ENCODE results near the gene TGM6. TPM values are rescaled to one million over a fixed set of nuclear protein-coding genes. Genes with fewer than 3 reads are reported as not detected.

TGM6 gene
- total RNA-seq, 1 experiment from 2014 or later: not detected

- no peak overlapping the region for H3K4me3 Mint-ChIP-seq (ENCODE audit: low read depth, unreplicated experiment)
- H3K27ac Mint-ChIP-seq (ENCODE audit: unreplicated experiment): no peak overlapping the region
- H3K4me1 Mint-ChIP-seq (ENCODE audit: low read depth, unreplicated experiment): no peaks in the 10 kb centered on the region
- intact Hi-C loops (cut with micrococcal nuclease; ENCODE audit: unreplicated experiment): no loop called here
- no peaks in the 10 kb centered on the region for H3K36me3 Mint-ChIP-seq (ENCODE audit: insufficient read depth, unreplicated experiment)
- CTCF ChIA-PET: no interaction called here
- no peak for DNase-seq
- no peaks in the 10 kb centered on the region for H3K9me3 Mint-ChIP-seq (ENCODE audit: low read depth, unreplicated experiment)
- BruUV-seq (replicated peaks): no TSS peak
- TF ChIP-seq CTCF (IDR thresholded peaks at IDR 0.05; ENCODE audit: unreplicated experiment): no peak
- H3K27me3 Mint-ChIP-seq (ENCODE audit: unreplicated experiment): peaks cover 35% of the 10 kb centered on the region
Measured at GRCh38 chr20:2395136-2395535, 14.4 kb downstream of the TGM6 start.

- H3K27ac Mint-ChIP-seq (ENCODE audit: unreplicated experiment): no peak overlapping the region
- peaks cover 23% of the 10 kb centered on the region for H3K27me3 Mint-ChIP-seq (ENCODE audit: unreplicated experiment)
- no peaks in the 10 kb centered on the region for H3K4me1 Mint-ChIP-seq (ENCODE audit: low read depth, unreplicated experiment)
- no peaks in the 10 kb centered on the region for H3K9me3 Mint-ChIP-seq (ENCODE audit: low read depth, unreplicated experiment)
- BruUV-seq (replicated peaks): no TSS peak
- no peak for DNase-seq
- no peak overlapping the region for H3K4me3 Mint-ChIP-seq (ENCODE audit: low read depth, unreplicated experiment)
- H3K36me3 Mint-ChIP-seq (ENCODE audit: insufficient read depth, unreplicated experiment): no peaks in the 10 kb centered on the region
- no peak for TF ChIP-seq CTCF (IDR thresholded peaks at IDR 0.05; ENCODE audit: unreplicated experiment)
- CTCF ChIA-PET: no interaction called here
- intact Hi-C loops (cut with micrococcal nuclease; ENCODE audit: unreplicated experiment): no loop called here
Measured at GRCh38 chr20:2396241-2396814, 15.6 kb downstream of the TGM6 start.

- CTCF ChIA-PET: no interaction called here
- no peak for DNase-seq
- TF ChIP-seq CTCF (IDR thresholded peaks at IDR 0.05; ENCODE audit: unreplicated experiment): no peak
- intact Hi-C loops (cut with micrococcal nuclease; ENCODE audit: unreplicated experiment): no loop called here
- Mint-ChIP-seq H3K36me3 (ENCODE audit: insufficient read depth, unreplicated experiment) (no peaks in the 10 kb centered on the region), H3K4me1 (ENCODE audit: low read depth, unreplicated experiment) (no peaks in the 10 kb centered on the region), H3K27me3 (ENCODE audit: unreplicated experiment) (peaks cover 20% of the 10 kb centered on the region), H3K9me3 (ENCODE audit: low read depth, unreplicated experiment) (no peaks in the 10 kb centered on the region), H3K4me3 (ENCODE audit: low read depth, unreplicated experiment) (no peak overlapping the region), H3K27ac (ENCODE audit: unreplicated experiment) (no peak overlapping the region)
- no TSS peak for BruUV-seq (replicated peaks)
Measured at GRCh38 chr20:2397091-2397490, 16.4 kb downstream of the TGM6 start.

GRCh38 chr20:2397595-2398145, 17.0 kb downstream of the TGM6 start:
- CTCF ChIA-PET: no interaction called here
- H3K27ac Mint-ChIP-seq (ENCODE audit: unreplicated experiment): no peak overlapping the region
- intact Hi-C loops (cut with micrococcal nuclease; ENCODE audit: unreplicated experiment): no loop called here
- TF ChIP-seq CTCF (IDR thresholded peaks at IDR 0.05; ENCODE audit: unreplicated experiment): no peak
- H3K27me3 Mint-ChIP-seq (ENCODE audit: unreplicated experiment): peaks cover 23% of the 10 kb centered on the region
- H3K9me3 Mint-ChIP-seq (ENCODE audit: low read depth, unreplicated experiment): no peaks in the 10 kb centered on the region
- BruUV-seq (replicated peaks): no TSS peak
- no peaks in the 10 kb centered on the region for H3K36me3 Mint-ChIP-seq (ENCODE audit: insufficient read depth, unreplicated experiment)
- no peaks in the 10 kb centered on the region for H3K4me1 Mint-ChIP-seq (ENCODE audit: low read depth, unreplicated experiment)
- no peak overlapping the region for H3K4me3 Mint-ChIP-seq (ENCODE audit: low read depth, unreplicated experiment)
- no peak for DNase-seq

Data from Calu3 (cell line).